ENCODE results near the gene CDK17.

- TF ChIP-seq GATA2 (IDR thresholded peaks at IDR 0.05; ENCODE audit: low read depth, low read length) (no peak), GATA3 (IDR thresholded peaks at IDR 0.05; ENCODE audit: low read depth, low read length) (no peak)
Measured at GRCh38 chr12:96409731-96410130, 9.5 kb upstream of the CDK17 start.

All from SH-SY5Y (cell line).